Hepatocyte (in vitro differentiated cells): ENCODE results near the gene AMDHD2.

Source experiments
- EZH2 ChIP-seq: fragments of 200-600 bp; sonication (generic); IDR thresholded peaks from 2 replicates; pipeline ENCODE4 v1.6.1; 2016; ENCODE audit warnings: antibody characterized with exemption, mild to moderate bottlenecking, borderline replicate concordance
- EZH2phosphoT487 ChIP-seq: fragments of 200-600 bp; sonication (generic); IDR thresholded peaks from one replicate; pipeline ENCODE4 v1.6.1; 2018; ENCODE audit warnings: antibody characterized with exemption, mild to moderate bottlenecking, low read depth, moderate library complexity; ENCODE audit not compliant: unreplicated experiment, severe bottlenecking
- TF ChIP-seq, protein P1 (sequence below): fragments of 200-600 bp; sonication (generic); IDR thresholded peaks from 2 replicates; pipeline ENCODE4 v1.5.1; 2016; ENCODE audit warnings: antibody characterized with exemption, mild to moderate bottlenecking; ENCODE audit not compliant: poor library complexity

DNA sequence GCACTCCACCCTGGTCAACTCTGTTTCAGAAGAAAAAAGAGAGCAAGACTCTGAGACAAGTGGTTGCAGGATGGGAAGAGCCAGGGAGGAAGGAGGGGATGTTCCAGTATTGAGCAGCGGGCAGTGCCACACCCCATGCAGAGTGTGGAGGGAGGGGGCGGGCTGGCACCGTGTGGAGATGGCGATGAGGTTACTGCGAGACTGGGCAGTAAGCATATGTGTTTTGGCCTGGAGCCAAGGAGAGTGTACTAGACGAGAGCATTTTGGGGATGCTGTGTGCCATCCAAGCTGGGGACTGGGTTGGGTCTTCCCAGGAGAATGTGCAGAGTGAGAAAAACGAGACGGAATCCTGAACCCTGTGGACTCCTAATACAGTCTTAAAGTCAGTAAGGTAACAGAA lies 41.9 kb upstream of the AMDHD2 start:
- TF ChIP-seq, protein P1, sequence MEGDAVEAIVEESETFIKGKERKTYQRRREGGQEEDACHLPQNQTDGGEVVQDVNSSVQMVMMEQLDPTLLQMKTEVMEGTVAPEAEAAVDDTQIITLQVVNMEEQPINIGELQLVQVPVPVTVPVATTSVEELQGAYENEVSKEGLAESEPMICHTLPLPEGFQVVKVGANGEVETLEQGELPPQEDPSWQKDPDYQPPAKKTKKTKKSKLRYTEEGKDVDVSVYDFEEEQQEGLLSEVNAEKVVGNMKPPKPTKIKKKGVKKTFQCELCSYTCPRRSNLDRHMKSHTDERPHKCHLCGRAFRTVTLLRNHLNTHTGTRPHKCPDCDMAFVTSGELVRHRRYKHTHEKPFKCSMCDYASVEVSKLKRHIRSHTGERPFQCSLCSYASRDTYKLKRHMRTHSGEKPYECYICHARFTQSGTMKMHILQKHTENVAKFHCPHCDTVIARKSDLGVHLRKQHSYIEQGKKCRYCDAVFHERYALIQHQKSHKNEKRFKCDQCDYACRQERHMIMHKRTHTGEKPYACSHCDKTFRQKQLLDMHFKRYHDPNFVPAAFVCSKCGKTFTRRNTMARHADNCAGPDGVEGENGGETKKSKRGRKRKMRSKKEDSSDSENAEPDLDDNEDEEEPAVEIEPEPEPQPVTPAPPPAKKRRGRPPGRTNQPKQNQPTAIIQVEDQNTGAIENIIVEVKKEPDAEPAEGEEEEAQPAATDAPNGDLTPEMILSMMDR: no peak
- TF ChIP-seq EZH2: no peak
- no peak for TF ChIP-seq EZH2phosphoT487
